Ramos (cell line): Measurements from ENCODE around the gene TRAF3IP3.

Source experiments
- in situ Hi-C: fragments of 300-500 bp; cut with MboI; formaldehyde crosslinking; loops from one replicate; pipeline ENCODE4 v1.14.3; 2022; ENCODE audit warnings: low sequenced_read_pairs; ENCODE audit not compliant: unreplicated experiment

TRAF3IP3 gene

DNA sequence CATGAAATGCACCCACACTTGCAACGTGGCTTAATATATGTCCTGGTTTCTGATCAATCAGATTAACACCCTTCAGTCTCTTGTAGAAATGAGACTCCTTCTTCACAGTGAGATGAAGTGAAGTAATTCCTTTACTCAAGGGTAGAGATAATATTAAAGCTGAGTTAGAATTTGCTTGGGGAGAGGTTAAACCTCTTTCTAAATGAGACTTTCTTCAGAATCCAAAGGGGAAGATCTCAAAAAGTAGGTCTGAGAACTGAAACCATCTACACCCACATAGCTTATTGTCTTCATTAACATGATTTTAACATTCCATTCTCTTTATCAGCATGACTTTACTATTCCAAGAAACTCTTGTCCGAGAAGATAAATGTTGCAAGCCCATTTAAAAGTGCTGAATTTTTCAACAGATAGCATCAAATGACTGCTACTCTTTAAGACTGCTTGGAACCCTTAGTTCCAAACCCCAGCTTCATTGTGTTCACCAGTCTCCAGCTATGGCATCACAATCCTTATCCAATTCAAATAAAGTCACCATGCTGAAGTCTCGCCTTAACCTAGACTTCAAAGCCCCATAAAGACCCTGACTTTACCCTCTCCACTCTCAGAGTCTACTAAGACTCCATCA is 19.2 kb upstream of the TRAF3IP3 start:
- in situ Hi-C loops: no loop called here

DNA sequence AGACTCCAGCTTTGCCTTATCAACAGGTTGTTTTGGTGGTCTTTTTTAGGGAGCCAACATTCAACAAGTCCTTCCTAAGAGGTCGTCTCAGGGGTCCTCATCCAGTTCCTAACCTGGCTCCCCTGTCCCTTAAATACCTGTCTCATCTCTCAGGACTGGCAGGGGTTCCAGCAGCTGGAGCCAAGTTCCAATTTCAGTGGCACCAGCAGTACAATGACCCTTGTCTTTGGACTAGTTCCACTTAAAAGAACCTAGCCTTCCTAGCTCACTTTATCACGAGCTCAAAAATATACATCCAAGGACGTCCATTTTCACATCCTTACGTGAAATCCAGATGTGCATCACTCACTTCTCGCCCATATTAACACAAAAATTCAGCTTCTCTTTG is 18.7 kb upstream of the TRAF3IP3 start:
- in situ Hi-C loops: no loop called here

DNA sequence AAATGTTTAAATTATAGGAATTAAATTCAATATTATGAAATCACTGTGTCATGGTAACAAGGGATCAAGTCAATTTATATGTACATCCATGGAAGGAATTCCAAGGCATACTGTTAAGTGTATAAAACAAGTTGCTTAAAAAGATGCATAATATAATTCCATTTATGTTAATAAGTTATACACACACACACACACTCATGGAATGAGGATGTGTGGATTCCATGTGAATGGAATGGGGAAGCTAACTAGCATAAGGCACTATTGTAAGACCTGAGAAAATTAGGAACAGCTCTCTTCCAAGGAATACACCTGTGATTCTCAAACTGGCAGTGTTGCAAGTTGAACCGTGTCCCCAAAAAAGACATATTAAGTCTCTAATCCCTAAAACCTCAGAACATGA is 17.6 kb upstream of the TRAF3IP3 start:
- in situ Hi-C loops: no loop called here

DNA sequence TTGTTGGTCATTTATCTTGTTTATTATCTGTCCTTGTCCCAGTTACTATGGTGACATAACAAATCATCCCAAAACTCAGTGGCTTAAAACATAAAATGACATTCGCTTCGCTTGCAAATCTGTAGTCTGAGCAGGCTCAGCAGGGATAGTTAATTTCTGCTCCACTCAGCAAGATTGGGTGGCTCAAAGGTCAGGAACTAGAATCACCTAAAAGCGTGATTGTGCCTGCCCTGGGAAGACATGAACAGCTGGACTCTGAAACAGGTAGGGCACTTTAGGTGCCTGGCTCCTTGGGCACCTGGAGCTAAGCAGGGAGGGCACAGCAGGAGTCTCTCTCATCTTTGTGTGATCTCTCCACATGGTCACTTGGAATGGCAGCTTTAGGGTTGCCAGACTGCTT is 14.7 kb upstream of the TRAF3IP3 start:
- in situ Hi-C loops: no loop called here

DNA sequence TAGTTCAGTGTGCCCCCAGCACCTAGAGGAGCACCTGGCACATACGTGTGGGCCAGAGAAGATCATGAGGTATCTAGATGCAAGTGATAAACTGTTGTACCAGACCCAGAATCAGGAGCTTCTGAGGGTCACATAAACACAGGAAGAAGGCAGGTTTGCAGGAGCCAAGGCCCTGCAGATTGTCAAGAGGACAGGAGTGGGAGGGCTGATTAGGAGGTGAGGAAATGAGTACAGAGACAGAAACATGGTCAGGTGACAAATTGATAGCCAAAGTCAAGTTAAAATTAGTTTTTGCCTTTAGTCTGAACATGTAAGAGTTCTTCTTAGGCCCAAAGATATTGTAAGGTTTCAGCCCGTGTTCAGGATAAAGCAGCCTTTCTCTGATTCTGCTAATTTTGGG is 14.0 kb upstream of the TRAF3IP3 start:
- in situ Hi-C loops: no loop called here

DNA sequence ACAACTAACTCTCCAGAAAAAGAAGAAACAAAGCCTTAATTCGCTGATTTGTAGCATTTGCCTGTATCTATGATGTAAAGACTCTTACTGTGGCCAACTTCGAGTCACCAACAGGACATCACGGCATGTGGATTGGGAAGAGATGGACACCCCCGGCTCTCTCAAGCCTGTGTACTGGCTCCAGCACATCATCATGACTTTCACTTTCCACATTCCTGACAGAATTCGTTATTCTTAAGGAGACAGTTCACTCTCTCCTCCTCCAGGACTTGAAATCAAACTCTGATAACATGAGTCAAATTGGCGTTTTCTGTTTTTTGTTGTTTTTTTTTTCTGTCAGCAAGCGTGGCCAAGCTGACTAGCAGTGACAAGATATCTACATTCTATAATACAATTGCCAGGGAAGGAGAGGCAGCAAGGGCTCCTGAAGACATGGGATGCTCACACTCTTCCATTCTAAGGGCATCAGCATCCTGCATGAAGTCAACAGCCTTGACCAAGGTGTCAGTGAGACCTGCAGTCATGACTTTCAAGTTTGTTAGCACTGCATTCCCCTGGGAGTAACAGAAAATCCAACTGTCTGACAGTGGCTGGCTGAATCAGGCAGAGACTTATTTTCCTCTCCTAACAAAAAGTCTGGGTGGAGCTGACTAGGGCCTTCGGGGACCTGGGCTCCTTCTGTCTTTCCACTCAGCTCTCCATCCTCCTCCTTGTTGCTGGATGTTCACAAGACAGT is 13.3 kb upstream of the TRAF3IP3 start:
- in situ Hi-C loops: no loop called here

DNA sequence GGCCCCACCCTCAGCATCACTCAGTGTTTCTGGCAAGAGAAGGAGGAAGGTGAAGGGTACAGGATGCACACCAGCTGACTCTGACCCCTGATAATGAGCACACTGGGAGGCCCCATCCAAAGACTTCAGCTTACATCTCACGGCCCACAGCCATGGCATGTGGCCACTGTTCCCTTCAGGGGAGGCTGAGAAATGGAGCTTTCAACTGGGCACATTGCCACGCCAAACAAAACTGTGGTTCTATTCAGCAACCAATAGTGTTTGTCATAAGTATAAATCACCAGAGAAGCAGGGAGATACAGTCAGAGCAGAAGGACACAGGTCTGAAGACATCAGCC is 12.7 kb upstream of the TRAF3IP3 start:
- in situ Hi-C loops: no loop called here

DNA sequence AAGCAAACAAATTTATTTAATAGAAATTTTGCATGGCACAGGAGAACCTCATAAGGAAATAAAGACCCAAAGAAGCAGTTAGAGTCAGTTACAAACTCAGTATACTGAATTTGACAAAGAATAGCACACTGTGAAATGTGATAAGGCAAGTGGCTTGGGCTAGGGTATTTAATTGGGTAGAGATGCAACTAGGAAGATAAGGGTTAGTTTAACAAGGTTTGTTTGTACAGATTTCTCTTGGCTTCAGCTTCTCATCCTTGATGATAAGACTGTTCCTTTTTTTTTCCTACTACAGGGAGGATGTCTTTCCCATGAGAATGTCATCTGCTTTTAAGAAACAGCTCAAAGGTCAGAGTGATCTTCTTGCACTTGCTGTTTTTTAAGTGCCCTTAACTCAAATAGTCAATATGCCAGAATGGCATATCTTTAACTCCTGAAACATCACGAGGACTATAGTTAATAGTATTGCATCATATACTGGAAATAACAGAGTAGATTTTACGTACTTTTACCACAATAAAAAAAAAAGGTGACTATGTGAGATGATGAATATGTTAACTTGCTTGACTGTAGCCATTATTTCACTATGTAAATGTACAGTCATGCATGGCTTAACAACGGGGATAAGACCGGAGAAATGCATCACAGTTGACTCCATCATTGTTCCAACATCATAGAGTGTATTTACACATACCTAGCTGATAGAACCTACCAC is 9.2 kb upstream of the TRAF3IP3 start:
- in situ Hi-C loops: no loop called here

DNA sequence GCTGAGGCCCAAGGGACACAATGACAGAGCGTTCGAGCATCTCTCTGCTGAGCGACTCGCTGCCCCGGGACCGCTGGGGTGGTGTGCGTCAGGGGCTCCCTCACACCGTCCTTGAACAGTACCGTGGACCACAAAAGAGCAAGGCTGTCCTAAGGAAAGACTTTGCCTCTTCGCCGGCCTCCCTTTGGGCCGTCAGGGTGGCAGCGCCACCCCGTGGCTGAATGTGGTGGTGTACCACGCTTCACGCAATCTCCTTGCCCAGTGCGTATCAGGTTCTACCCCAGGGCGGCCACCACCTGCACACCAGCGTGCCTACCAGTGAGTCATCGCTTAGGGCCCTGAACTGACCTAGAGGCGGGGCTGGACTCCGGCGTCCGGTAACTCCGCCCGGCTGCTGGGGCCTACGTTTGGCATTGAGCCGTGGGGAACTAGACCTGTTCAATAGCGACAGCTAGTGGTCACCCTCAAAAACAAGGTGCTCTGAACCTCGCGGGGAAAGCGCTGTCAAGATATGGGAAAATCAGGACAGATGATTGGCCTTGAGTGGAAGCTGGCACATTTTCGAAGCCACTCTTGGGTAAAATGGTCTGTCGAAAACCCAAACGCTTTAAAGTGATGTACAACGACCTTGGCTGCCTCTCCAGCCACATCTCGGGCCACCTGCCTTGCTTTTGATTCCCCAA is 8.1 kb upstream of the TRAF3IP3 start:
- in situ Hi-C loops: no loop called here

DNA sequence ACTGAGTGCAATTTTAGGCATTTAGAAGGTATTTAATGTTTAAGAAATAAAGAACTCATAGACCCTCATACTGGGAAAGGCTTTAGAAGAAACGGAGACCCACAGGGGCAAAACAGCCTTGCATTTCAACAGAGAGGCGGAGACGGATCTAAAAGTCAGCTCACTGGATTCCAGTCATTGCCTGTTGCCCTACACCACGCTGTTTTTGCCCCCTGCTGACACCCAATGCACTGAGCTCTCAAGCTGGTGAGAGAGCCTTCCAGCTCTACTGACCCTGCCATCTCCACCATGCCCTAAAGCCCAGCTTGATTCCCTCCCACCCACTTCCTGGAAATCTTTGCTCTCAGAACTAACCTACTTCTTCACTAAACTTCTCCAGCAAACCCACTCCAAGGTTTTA is 7.2 kb upstream of the TRAF3IP3 start:
- in situ Hi-C loops: no loop called here

DNA sequence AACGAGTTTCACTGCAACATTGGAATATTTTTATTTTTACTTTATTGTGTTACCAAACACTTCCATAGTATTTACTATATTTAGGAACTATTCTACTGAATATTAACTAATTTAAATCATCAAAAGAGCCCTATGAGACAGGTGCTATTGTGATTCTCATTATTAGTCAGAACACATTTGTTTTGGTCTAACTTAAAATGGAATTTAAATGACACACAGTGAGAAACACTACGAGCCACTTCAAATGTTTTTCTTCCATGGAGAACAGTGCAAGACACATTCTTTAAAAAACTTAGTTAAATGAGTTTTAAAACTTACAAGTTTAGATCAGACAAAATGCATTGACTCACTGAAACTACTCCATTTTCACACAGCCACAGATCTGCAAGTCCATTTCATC is 6.6 kb upstream of the TRAF3IP3 start:
- in situ Hi-C loops: no loop called here

DNA sequence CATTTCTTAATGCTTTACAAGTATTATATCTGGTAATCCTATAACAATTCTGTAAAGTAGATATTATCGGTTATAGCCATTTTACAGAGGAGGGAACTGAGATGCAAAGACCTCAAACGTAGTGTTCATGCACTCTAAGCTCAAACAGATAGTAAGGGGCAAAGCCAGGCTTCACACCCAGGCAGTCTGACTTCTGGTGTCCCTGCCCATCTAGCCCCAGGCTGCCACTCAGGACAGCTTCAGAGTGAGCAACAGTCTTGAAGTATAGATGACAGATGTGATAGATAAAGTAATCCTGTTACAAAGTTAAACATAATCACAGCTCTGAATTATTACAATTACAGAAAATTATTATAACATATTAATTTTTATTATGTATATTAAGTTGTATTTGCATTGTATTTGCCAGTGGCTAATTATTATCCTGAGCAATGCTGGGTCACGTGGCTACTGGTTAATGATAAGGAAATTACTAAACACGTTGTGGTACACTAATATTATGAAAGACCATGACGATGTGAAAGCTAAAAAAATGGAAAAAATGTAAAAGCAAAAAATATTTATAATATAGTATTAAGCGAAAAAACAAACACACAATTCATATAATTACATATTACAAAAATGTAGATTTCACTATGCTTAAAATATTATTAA is 6.1 kb upstream of the TRAF3IP3 start:
- in situ Hi-C loops: no loop called here

DNA sequence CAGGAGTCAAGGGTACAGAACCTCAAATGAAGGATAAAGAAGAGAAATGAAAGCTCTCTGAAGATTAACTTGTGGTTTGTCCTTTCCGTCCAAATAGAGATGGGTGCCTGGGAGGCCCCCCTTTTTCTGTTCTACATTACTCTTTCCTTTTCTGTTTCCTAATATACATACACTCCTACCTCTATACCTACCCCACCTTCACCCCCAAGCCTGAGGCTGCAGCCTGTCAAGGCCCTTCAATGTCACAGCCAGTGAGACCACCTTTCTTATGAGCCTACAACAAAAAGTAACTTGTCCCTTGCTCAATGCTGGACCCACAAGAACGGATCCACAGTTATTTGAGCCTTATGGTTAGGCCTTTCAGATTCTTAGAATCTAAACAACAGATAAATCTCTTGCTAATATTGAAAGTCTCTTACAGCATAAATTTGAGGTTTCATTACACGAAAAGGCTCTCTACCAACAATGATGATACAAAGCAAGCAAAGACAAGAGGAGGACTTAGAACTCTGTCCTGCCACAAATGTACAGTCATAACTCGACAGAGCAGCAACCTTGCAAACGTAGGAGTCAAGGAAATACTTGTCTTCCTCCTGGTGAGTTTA is 4.1 kb upstream of the TRAF3IP3 start:
- in situ Hi-C loops: no loop called here

DNA sequence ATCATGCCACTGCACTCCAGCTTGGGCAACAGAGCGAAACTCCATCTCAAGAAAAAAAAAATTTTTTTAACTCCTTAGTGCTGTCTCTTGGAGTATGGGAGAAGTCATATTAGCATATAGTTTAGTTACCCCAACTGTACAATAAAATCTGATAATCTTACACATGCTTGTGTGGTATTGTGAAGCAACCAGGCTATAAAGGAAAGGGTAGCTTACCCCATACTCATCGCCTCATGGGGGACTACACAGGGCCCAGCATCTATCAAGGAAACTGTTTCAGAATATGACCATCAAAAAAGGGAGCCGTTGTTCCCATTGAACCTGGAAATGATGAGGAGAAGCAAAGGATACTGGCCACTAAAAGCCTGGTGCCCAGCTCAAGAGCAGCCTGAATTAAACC is 3.0 kb upstream of the TRAF3IP3 start:
- in situ Hi-C loops: no loop called here

DNA sequence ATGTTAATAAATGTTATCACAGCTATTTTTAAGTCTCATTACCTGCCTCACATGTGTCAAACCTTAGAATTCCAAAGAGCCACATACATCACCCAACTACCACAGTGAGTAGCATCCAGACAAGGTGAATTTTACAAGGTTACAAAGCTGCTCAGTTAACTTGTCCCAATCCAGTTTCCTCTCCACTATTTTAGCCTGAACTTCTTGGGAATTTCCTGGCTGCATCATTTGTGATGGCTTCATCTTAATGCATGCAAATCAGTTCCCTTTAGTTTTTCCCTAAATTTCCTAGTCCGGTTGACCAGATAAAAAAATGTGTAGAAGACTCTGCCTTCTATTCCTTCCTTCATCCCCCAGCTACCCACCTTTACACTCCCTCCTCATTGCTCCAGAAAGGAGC is 597 bp upstream of the TRAF3IP3 start:
- in situ Hi-C loops: no loop called here

DNA sequence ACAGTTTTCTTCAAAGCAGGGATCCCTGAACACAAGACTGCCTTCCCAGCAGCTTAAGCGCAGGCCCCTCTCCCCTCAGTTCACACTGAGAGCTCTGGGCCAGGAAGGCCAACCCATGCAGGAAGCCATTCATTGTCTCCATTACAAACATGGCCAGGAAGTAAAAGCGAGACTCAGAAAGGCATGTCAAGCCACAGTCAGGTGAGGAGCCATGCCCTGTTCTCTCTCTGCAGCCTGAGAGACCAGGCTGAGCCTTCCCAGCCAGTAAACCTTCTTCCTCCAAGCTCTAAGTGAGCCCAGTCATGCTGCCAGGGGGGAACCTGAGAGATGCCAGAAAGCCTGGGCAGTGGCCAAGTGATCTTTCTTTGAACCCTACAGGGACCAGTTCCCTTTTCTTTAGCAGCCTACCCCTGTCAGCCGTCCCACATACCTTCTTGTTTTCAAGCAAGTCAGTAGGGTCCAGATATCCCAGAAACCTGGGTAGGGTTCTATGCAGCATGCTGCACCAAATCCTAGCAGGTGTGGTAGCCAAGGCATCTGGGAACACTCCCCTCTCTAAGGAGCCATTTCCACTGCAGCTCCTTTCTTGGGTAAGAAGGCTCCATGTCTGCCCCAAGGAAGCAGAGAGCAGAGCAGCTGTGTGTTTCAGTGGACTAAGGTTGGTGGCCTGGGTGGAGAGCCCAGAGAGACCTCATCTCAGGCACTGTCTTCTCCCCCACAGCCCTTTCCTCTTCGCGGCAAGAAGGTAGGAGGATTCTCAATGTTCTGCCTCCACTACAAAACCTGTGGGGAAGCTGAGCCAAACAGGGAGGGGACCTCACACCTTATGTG is 977 bp downstream of the TRAF3IP3 start:
- in situ Hi-C loops: no loop called here

DNA sequence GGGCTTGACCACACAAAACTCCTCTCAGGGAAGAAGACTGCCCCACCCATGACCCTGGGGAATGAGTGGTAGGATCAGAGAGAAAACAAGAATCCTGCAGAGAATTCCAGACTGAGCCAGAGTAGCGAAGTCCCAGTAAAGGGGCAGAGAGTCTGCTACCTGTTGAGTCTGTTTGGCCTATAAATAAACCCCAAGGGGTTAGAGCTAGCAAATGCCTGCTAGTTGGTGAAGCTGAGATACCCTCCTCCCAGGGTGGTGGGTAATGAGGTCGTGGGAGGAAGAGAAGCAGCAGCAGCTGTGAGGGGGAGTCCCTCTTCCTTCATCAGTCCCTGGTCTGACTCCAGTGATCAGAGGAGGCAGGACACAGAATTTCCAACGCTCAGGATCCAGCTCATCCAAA is 2.5 kb downstream of the TRAF3IP3 start:
- in situ Hi-C loops: no loop called here

DNA sequence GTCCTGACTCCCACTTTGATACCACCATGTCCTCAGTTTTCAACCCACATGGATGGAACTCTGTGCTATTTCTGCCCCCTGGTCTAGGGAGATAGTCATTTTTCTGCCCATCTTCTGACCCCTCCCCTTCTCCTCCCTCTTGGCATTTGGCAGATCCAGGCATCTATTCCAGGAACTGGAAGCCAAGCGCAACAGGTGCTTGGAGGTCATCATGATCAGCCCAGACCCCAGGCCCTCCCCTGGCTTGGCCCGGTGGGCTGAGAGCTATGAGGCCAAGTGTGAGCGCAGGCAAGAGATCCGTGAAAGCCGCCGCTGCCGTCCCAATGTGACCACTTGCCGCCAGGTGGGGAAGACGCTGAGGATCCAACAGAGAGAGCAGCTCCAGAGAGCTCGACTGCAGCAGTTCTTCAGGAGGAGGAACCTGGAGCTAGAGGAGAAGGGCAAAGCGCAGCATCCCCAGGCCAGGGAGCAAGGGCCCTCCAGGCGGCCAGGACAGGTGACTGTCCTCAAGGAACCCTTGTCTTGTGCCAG is 4.0 kb downstream of the TRAF3IP3 start:
- in situ Hi-C loops: no loop called here

DNA sequence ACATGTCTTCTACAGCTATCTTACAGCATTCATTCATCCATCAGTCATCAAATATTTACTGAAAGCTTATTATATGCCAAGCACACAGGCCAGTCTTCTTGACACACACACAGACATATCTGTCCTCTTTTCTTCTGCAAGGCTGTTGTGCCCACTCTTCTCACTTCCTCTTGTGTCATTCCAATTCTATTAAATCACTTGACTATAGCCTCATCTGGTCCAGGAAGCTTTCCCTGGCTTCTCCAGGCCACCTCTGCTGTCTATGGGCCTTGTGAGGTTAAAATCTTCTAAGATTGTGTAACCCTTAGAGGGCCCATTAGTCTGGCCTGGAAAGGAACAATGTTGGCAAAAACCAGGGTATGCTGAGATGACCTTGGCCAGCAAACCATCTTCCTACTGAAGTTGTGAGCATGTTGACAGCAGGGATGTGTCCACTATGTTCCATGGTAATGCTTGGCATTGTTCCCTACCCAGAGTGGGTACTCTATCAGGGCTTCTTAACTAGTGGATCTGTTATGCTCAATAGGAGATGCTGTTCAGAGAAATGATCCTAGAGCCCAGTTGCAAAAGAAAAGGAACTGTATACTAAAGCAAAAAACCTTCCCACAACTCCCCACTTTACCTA is 5.3 kb downstream of the TRAF3IP3 start:
- in situ Hi-C loops: no loop called here
